K562 (cell line): ENCODE results near the gene ADORA1. TPM values are rescaled to one million over a fixed set of nuclear protein-coding genes. Genes with fewer than 3 reads are reported as not detected.

Experiments
- ATAC-seq: fragments of 200-7000 bp; cut with Tn5 transposase; 3 replicates; pipeline ENCODE4 v1.9.1; 2020; ENCODE audit warnings: moderate library complexity
- BruUV-seq: library from RNA; stranded (reverse); fragments of 400-500 nt; replicated peaks from 2 replicates; lab custom pipeline; 2021; lab: Mats Ljungman, UMichigan
- CTCF ChIA-PET: fragments of 300-600 bp; formaldehyde crosslinking; extraction: SDS; loops from one replicate; lab custom pipeline; 2021; ENCODE audit warnings: low intra/inter-chr PET ratio; lab: Yijun Ruan, JAX
- POLR2A ChIA-PET: fragments of 300-600, 350-650 bp; sonication (Branson Sonifier 250); formaldehyde crosslinking; extraction: SDS; loops from one replicate; lab custom pipeline; 2021; ENCODE audit warnings: antibody characterized with exemption, inconsistent platforms; lab: Yijun Ruan, JAX
- DNase-seq, 4 experiments: peaks; one replicate each; pipeline versions ENCODE4 v3.0.0 to v3.0.0-alpha.2; 2011 to 2018; ENCODE audit warnings: low spot score in 3 of 4, mixed read lengths in 3 of 4; ENCODE audit errors: extremely low read depth in 1 of 4
- FAIRE-seq: peaks from 2 replicates; lab custom pipeline; 2011; peaks lifted over from hg19 to GRCh38; lab: Jason Lieb, UNC
- H2AFZ ChIP-seq: 2 replicates; pipeline ENCODE4 v1.6.0; 2011; ENCODE audit warnings: low read depth, low read length, control low read depth, inconsistent platforms
- H3K27ac ChIP-seq: fragments of 200-600 bp; 3 replicates; pipeline ENCODE4 v1.8.0; 2011; ENCODE audit warnings: low read depth, mild to moderate bottlenecking, control low read depth, inconsistent platforms, low read length, moderate library complexity, mixed read lengths; ENCODE audit errors: extremely low read depth
- H3K27me3 ChIP-seq, 2 experiments: fragments of 300-600 bp in 1 of 2; 2 replicates in 1 of 2; 3 replicates in 1 of 2; pipeline versions ENCODE4 v1.6.0 to v1.8.0; 2011; ENCODE audit warnings: inconsistent platforms in 2 of 2, low read length in 2 of 2, mild to moderate bottlenecking in 1 of 2, mixed read lengths in 1 of 2, moderate library complexity in 1 of 2; ENCODE audit not compliant: control insufficient read depth in 2 of 2, insufficient read depth in 2 of 2
- H3K36me3 ChIP-seq: fragments of 300-600 bp; 3 replicates; pipeline ENCODE4 v1.8.0; 2011; ENCODE audit warnings: mild to moderate bottlenecking, low read length, inconsistent platforms; ENCODE audit not compliant: control insufficient read depth, insufficient read depth
- H3K4me1 ChIP-seq, 2 experiments: fragments of 200-600 bp in 1 of 2; replicated peaks in 1 of 2; 2 replicates in 1 of 2; 3 replicates in 1 of 2; pipeline versions ENCODE4 v1.5.1 to v1.8.0; 2011; ENCODE audit warnings: inconsistent platforms in 2 of 2, low read length in 2 of 2, mild to moderate bottlenecking in 1 of 2, mixed read lengths in 1 of 2, moderate library complexity in 1 of 2; ENCODE audit not compliant: control insufficient read depth in 2 of 2, insufficient read depth in 2 of 2
- H3K4me2 ChIP-seq: 2 replicates; pipeline ENCODE4 v1.6.1; 2011; ENCODE audit warnings: low read length, control low read depth, inconsistent platforms, mixed read lengths; ENCODE audit not compliant: insufficient read depth
- H3K4me3 ChIP-seq: fragments of 200-600 bp; sonication (generic), shearing (Covaris generic); 2 replicates; pipeline ENCODE4 v1.5.1; 2016; ENCODE audit warnings: control low read depth, inconsistent platforms
- H3K79me2 ChIP-seq: fragments of 200-600 bp; 3 replicates; pipeline ENCODE4 v1.8.0; 2011; ENCODE audit warnings: low read length, inconsistent platforms; ENCODE audit not compliant: control insufficient read depth, insufficient read depth
- H3K9ac ChIP-seq, 2 experiments: 2 replicates each; pipeline versions ENCODE4 v1.6.0 to v1.6.1; 2011; ENCODE audit warnings: low read depth in 2 of 2, low read length in 2 of 2, control low read depth in 1 of 2, inconsistent platforms in 1 of 2, mild to moderate bottlenecking in 1 of 2, mixed read lengths in 1 of 2; ENCODE audit not compliant: insufficient read depth in 1 of 2
- H3K9me1 ChIP-seq: one replicate; pipeline ENCODE4 v1.6.0; 2011; ENCODE audit warnings: inconsistent platforms, mild to moderate bottlenecking, low read length, moderate library complexity; ENCODE audit not compliant: control insufficient read depth, insufficient read depth
- H3K9me3 ChIP-seq: replicated peaks from 2 replicates; pipeline ENCODE4 v1.5.1; 2011; ENCODE audit warnings: low read depth, low read length, inconsistent platforms; ENCODE audit not compliant: control insufficient read depth, insufficient read depth
- H4K20me1 ChIP-seq: replicated peaks from 2 replicates; pipeline ENCODE4 v1.6.1; 2011; ENCODE audit warnings: low read length, inconsistent platforms, mixed read lengths; ENCODE audit not compliant: control insufficient read depth, insufficient read depth
- ARID3B ChIP-seq: fragments of 250-450 bp; sonication (Bioruptor Pico); IDR thresholded peaks from 2 replicates; pipeline ENCODE4 v1.4.0; 2020; ENCODE audit warnings: borderline replicate concordance
- ATF2 ChIP-seq: sonication (generic); formaldehyde crosslinking; IDR thresholded peaks from 2 replicates; pipeline ENCODE4 v1.8.1; 2022; ENCODE audit warnings: missing genetic modification reagents
- DMBX1 ChIP-seq: fragments of 250-450 bp; sonication (Bioruptor Pico); IDR thresholded peaks from 2 replicates; pipeline ENCODE4 v1.8.0; 2022; ENCODE audit warnings: inconsistent platforms, mild to moderate bottlenecking, moderate library complexity, borderline replicate concordance
- FOXJ2 ChIP-seq: fragments of 200-800 bp; sonication (Bioruptor generic); IDR thresholded peaks from 2 replicates; pipeline ENCODE4 v1.6.1; 2016; ENCODE audit warnings: missing genetic modification characterization, missing compliant biosample characterization
- KAT2B ChIP-seq: IDR thresholded peaks from one replicate; pipeline ENCODE4 v1.6.1; 2012; ENCODE audit warnings: low read depth, mild to moderate bottlenecking, control low read depth, inconsistent platforms, low read length, moderate library complexity
- KLF16 ChIP-seq: IDR thresholded peaks from 2 replicates; pipeline ENCODE4 v1.6.1; 2016; ENCODE audit warnings: antibody characterized with exemption
- RFX5 ChIP-seq: IDR thresholded peaks from 2 replicates; pipeline ENCODE4 v1.6.1; 2011; ENCODE audit warnings: low read depth, mild to moderate bottlenecking, improper control_type of control experiment, low read length
- SNAPC5 ChIP-seq: fragments of 250-450 bp; sonication (Bioruptor Pico); IDR thresholded peaks from 2 replicates; pipeline ENCODE4 v1.8.0; 2021; ENCODE audit warnings: moderate library complexity, mild to moderate bottlenecking, inconsistent platforms
- TCF3 ChIP-seq: sonication (generic); formaldehyde crosslinking; IDR thresholded peaks from 2 replicates; pipeline ENCODE4 v1.4.0; 2020; ENCODE audit warnings: mild to moderate bottlenecking, missing genetic modification reagents
- USF2 ChIP-seq: sonication (generic); formaldehyde crosslinking; IDR thresholded peaks from 2 replicates; pipeline ENCODE4 v1.5.0; 2020; ENCODE audit warnings: missing genetic modification reagents
- YY1 ChIP-seq, 3 experiments: IDR thresholded peaks; 2 replicates each; pipeline ENCODE4 v1.6.1; 2011; ENCODE audit warnings: low read length in 2 of 3, mild to moderate bottlenecking in 2 of 3, moderate library complexity in 2 of 3, borderline replicate concordance in 1 of 3, control low read depth in 1 of 3, low read depth in 1 of 3; ENCODE audit not compliant: insufficient read depth in 3 of 3, insufficient replicate concordance in 2 of 3, control insufficient read depth in 1 of 3, insufficient read length in 1 of 3; ENCODE audit errors: extremely low read depth in 1 of 3
- ZBTB2 ChIP-seq: fragments of 450-650 bp; IDR thresholded peaks from 2 replicates; pipeline ENCODE4 v1.6.1; 2016; ENCODE audit warnings: antibody characterized with exemption
- WGBS: fragments of 100-300 bp; shearing (Covaris generic); methylation state at CpG from one replicate; pipeline ENCODE4 v1.1.6; 2016; ENCODE audit warnings: low coverage, mixed read lengths; ENCODE audit not compliant: insufficient coverage; ENCODE audit errors: missing lambda C conversion rate; 5-methylcytosine and 5-hydroxymethylcytosine counted together
- in situ Hi-C: fragments of 300-500 bp; cut with MboI; formaldehyde crosslinking; loops from 4 replicates; pipeline ENCODE4 v1.15.0; 2018; ENCODE audit warnings: inconsistent platforms, mixed read lengths
- intact Hi-C: fragments of 100-400 bp; cut with micrococcal nuclease; formaldehyde crosslinking; loops from 2 replicates; pipeline ENCODE4 v1.14.2; 2022
- polyA plus RNA-seq, 8 experiments: library from polyadenylated mRNA; depleted of rRNA in 4 of 8; stranded (reverse) in 5 of 8; unstranded in 3 of 8; fragments of >200 nt; fragmentation: Nextera tagmentation in 2 of 8; fragmentation: Illumina TruSeq in 1 of 8; extraction: Ambion mirVana in 2 of 8; extraction: Trizol in 1 of 8; gene quantifications; 2 replicates each; pipeline versions ENCODE4 v1.2.1 to v1.2.3, GENCODE V29; 2011 to 2014; ENCODE audit warnings: inconsistent platforms in 1 of 8, missing spikeins in 1 of 8
- total RNA-seq, 7 experiments: library from RNA; depleted of rRNA in 6 of 7; stranded (reverse); fragments of >200 nt in 6 of 7; fragmentation: Illumina TruSeq in 2 of 7; extraction: Trizol in 2 of 7; gene quantifications; 2 replicates each; pipeline versions ENCODE4 v1.2.1 to v1.2.3, GENCODE V29; 2011 to 2021; ENCODE audit warnings: low replicate concordance in 1 of 7

ADORA1 gene
- total and polyA plus RNA-seq, 9 of the 15 experiments (the other 6 are each of a cell fraction or from before 2014, with no cell fraction given): not detected

GRCh38 chr1:203098914-203099520, 28.5 kb upstream of the ADORA1 start:
- H3K4me1 ChIP-seq: no peaks in the 10 kb centered on the region
- no TSS peak for BruUV-seq
- CTCF ChIA-PET: no interaction called here
- TF ChIP-seq ARID3B (CRISPR knock-in tag): no peak
- no peak for TF ChIP-seq FOXJ2 (tag)
- no peak for TF ChIP-seq DMBX1 (CRISPR knock-in tag)
- TF ChIP-seq KLF16: no peak
- no peak for TF ChIP-seq SNAPC5 (CRISPR knock-in tag)
- TF ChIP-seq TCF3 (CRISPR knock-in tag): no peak
- no peak for TF ChIP-seq RFX5
- no peak for TF ChIP-seq YY1 (IDR thresholded peaks at IDR 0.05; ENCODE audit: borderline replicate concordance in 1 of 3, control insufficient read depth in 1 of 3, extremely low read depth in 1 of 3, insufficient read depth in 3 of 3, insufficient read length in 1 of 3, insufficient replicate concordance in 2 of 3, low read depth in 1 of 3, low read length in 2 of 3)
- no peak for TF ChIP-seq ATF2
- no peak for TF ChIP-seq KAT2B
- no peak for TF ChIP-seq USF2 (CRISPR knock-in tag)
- TF ChIP-seq ZBTB2: no peak

More at GRCh38 chr1:203098914-203099520, 28.5 kb upstream of the ADORA1 start:
- no peaks in the 10 kb centered on the region for H3K9me3 ChIP-seq
- no peaks in the 10 kb centered on the region for H3K79me2 ChIP-seq
- FAIRE-seq: no peak
- H2AFZ ChIP-seq: no peak overlapping the region
- no peak for ATAC-seq
- intact Hi-C loops: no loop called here
- no peak for DNase-seq
- H3K27ac ChIP-seq: no peak overlapping the region
- no peak overlapping the region for H3K4me2 ChIP-seq
- 1% methylated on average over 8 of the region's 8 CpGs for WGBS
- no peak overlapping the region for H3K9ac ChIP-seq
- no peak overlapping the region for H3K4me3 ChIP-seq
- H3K9me1 ChIP-seq: no peaks in the 10 kb centered on the region
- no peaks in the 10 kb centered on the region for H3K36me3 ChIP-seq
- H4K20me1 ChIP-seq: no peaks in the 10 kb centered on the region
- H3K27me3 ChIP-seq: peaks cover 13 to 23% of the 10 kb centered on the region in 2 experiments; a peak in 4 of 5 replicates
- POLR2A ChIA-PET: interaction anchor here (0.5 to 0.6 kb wide), 2 partner anchors 30 to 226 kb away, joined by 3 read pairs; no protein-coding TSS in a partner anchor
- in situ Hi-C loops: no loop called here
